GM23248 (cell line): ENCODE measurements around the gene NUBPL. TPM values are rescaled to one million over a fixed set of nuclear protein-coding genes. Genes with fewer than 3 reads are reported as not detected.
"Not testable (repeated sequence)": the region's sequence is repeated elsewhere in the genome, so short reads cannot be mapped to it uniquely, and the experiment has no call there.

Experiments
- DNase-seq: peaks from one replicate; pipeline ENCODE4 v3.0.0-alpha.2; 2015
- H2AFZ ChIP-seq: fragments of 200-600 bp; sonication (generic); 2 replicates; pipeline ENCODE4 v1.6.1; 2016; ENCODE audit warnings: antibody characterized with exemption
- H3F3A ChIP-seq: fragments of 200-600 bp; sonication (generic); 2 replicates; pipeline ENCODE4 v1.6.1; 2016; ENCODE audit warnings: mild to moderate bottlenecking, antibody characterized with exemption, mixed run types; ENCODE audit not compliant: insufficient read depth
- H3K27ac ChIP-seq: fragments of 200-600 bp; sonication (generic); 2 replicates; pipeline ENCODE4 v1.5.1; 2016; ENCODE audit warnings: mild to moderate bottlenecking
- H3K27me3 ChIP-seq: fragments of 200-600 bp; sonication (generic); replicated peaks from 2 replicates; pipeline ENCODE4 v1.6.1; 2016; ENCODE audit warnings: mild to moderate bottlenecking; ENCODE audit not compliant: insufficient read depth
- H3K36me3 ChIP-seq: fragments of 200-600 bp; sonication (generic); 2 replicates; pipeline ENCODE4 v1.6.1; 2016; ENCODE audit warnings: low read depth, mild to moderate bottlenecking
- H3K4me1 ChIP-seq: fragments of 200-600 bp; sonication (generic); 2 replicates; pipeline ENCODE4 v1.6.1; 2016; ENCODE audit warnings: mild to moderate bottlenecking; ENCODE audit not compliant: insufficient read depth
- H3K4me2 ChIP-seq: fragments of 200-600 bp; sonication (generic); one replicate; pipeline ENCODE4 v1.6.1; 2016; ENCODE audit warnings: mild to moderate bottlenecking; ENCODE audit not compliant: unreplicated experiment
- H3K4me3 ChIP-seq: fragments of 200-600 bp; sonication (generic); 2 replicates; pipeline ENCODE4 v1.5.1; 2016; ENCODE audit warnings: mild to moderate bottlenecking
- H3K79me2 ChIP-seq: fragments of 200-600 bp; sonication (generic); 2 replicates; pipeline ENCODE4 v1.6.1; 2016; ENCODE audit warnings: mild to moderate bottlenecking; ENCODE audit not compliant: insufficient read depth
- H3K9ac ChIP-seq: fragments of 200-600 bp; sonication (generic); 2 replicates; pipeline ENCODE4 v1.6.1; 2016; ENCODE audit warnings: mild to moderate bottlenecking
- H3K9me2 ChIP-seq: fragments of 200-600 bp; sonication (generic); 2 replicates; pipeline ENCODE4 v1.6.1; 2016; ENCODE audit warnings: mixed run types, mild to moderate bottlenecking, moderate library complexity; ENCODE audit not compliant: insufficient read depth
- H3K9me3 ChIP-seq: fragments of 200-600 bp; sonication (generic); one replicate; pipeline ENCODE4 v1.6.1; 2017; ENCODE audit warnings: low read depth
- H4K20me1 ChIP-seq: fragments of 200-600 bp; sonication (generic); 2 replicates; pipeline ENCODE4 v1.6.0; 2016; ENCODE audit not compliant: insufficient read depth
- EZH2 ChIP-seq: fragments of 200-600 bp; sonication (generic); IDR thresholded peaks from 2 replicates; pipeline ENCODE4 v1.6.1; 2018; ENCODE audit warnings: antibody characterized with exemption, mild to moderate bottlenecking; ENCODE audit not compliant: insufficient read depth, poor library complexity, severe bottlenecking
- EZH2phosphoT487 ChIP-seq: fragments of 200-600 bp; sonication (generic); IDR thresholded peaks from 2 replicates; pipeline ENCODE4 v1.6.1; 2018; ENCODE audit warnings: antibody characterized with exemption, moderate library complexity, mild to moderate bottlenecking, low read depth; ENCODE audit not compliant: insufficient read depth
- WGBS, 2 experiments: methylation state at CpG; one replicate each; pipeline ENCODE4 v1.1.6; 2015 to 2017; ENCODE audit warnings: low lambda C conversion rate in 2 of 2, low coverage in 1 of 2; ENCODE audit errors: missing lambda C conversion rate in 2 of 2; 5-methylcytosine and 5-hydroxymethylcytosine counted together
- in situ Hi-C: fragments of 300-500 bp; cut with MboI; formaldehyde crosslinking; loops from 2 replicates; pipeline ENCODE4 v1.15.0; 2020
- polyA plus RNA-seq: library from polyadenylated mRNA; unstranded; fragments of >200 nt; fragmentation: Nextera tagmentation; extraction: Ambion mirVana; gene quantifications from 2 replicates; pipeline ENCODE4 v1.2.1, GENCODE V29; 2016
- total RNA-seq: library from RNA; depleted of rRNA; stranded (reverse); fragments of >200 nt; shearing (Covaris generic); gene quantifications from 2 replicates; pipeline ENCODE4 v1.2.3, GENCODE V29; 2014

NUBPL gene
- total and polyA plus RNA-seq, 2 experiments from 2014 or later = 9.8 to 11.5 TPM

DNA sequence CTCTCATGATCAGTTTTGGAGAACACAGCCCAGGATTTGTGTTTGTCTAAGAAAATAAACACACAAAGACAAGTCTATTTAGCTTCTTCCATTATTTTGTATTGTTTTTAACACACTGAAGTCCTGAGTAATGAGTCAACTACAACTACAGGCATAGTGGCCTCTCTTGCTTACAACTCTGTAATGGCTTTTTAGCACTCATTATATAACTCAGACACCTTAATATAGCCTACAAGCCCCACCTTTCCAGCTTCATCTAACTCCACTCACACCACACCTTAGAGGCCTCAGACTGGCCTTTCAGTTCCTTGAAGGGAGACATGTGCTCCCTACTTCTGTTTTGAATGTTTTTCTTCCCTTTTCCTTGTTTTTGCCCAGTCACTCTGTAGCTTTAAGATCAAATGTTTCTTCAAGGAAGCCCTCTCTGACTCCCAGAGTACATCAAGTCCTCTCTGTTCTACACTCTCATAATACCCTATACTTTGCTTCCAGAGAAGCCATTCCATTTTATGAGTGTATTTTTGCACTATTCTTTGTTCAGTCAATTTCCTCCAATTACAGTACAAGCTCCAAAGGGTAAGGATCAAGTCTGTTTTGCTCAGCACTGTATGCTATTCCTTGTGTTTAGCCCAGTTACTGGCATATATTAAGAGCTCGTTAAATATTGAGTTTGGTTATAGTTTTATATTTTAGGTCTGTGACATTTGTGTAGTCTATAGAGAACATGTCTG is 282.3 kb downstream of the NUBPL start:
- H3K36me3 ChIP-seq = no peaks in the 10 kb centered on the region
- H3K27ac ChIP-seq = no peak overlapping the region
- peaks cover 9% of the 10 kb centered on the region for H3K4me1 ChIP-seq
- H3K9ac ChIP-seq = no peak overlapping the region
- H2AFZ ChIP-seq = no peak overlapping the region
- no peaks in the 10 kb centered on the region for H4K20me1 ChIP-seq
- H3K27me3 ChIP-seq = no peaks in the 10 kb centered on the region
- H3K9me2 ChIP-seq = no peaks in the 10 kb centered on the region
- H3F3A ChIP-seq = no peaks in the 10 kb centered on the region
- DNase-seq = peak; percentile 48
- WGBS, 2 experiments = 96% methylated on average over 1 of the region's 1 CpG
- H3K4me2 ChIP-seq = no peak overlapping the region
- TF ChIP-seq EZH2phosphoT487 (no peak), EZH2 (no peak)
- H3K9me3 ChIP-seq = no peaks in the 10 kb centered on the region
- in situ Hi-C loops = no loop called here
- no peak overlapping the region for H3K4me3 ChIP-seq
- H3K79me2 ChIP-seq = no peaks in the 10 kb centered on the region

DNA sequence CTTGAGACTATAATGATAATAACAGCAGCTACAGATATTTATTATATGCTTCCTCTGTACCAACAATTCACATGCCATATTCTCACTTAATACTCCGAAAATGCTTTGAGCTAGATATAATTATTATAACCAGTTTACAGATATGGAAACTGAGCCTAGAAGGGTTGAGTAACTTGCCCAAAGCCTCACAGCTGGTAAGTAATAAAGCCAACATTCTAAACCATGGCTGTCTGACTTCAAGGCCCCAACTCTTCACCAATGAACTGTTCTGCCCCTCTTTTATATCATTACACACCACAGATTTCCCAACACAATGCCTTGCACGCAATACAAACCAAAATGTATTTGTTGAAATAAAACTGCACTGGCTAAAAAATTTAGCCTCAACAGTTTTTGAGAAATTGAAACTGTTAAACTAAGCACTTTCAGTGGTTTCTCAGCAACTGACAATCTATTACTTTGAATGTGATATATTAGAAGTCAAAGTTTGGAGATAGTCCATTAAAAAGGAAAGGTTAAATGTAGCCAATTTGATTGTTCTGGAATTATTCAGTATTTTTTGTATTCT is 293.4 kb downstream of the NUBPL start:
- Histone ChIP-seq H3F3A (no peaks in the 10 kb centered on the region), H3K9ac (no peak overlapping the region), H3K36me3 (no peaks in the 10 kb centered on the region), H4K20me1 (no peaks in the 10 kb centered on the region), H3K27me3 (no peaks in the 10 kb centered on the region), H3K27ac (no peak overlapping the region), H3K9me3 (no peaks in the 10 kb centered on the region), H3K4me3 (no peak overlapping the region), H3K79me2 (no peaks in the 10 kb centered on the region), H3K4me2 (no peak overlapping the region), H3K9me2 (no peaks in the 10 kb centered on the region), H3K4me1 (no peaks in the 10 kb centered on the region), H2AFZ (no peak overlapping the region)
- no peak for TF ChIP-seq EZH2phosphoT487
- no peak for TF ChIP-seq EZH2
- 87 to 89% methylated on average over 2 of the region's 2 CpGs for WGBS, 2 experiments
- in situ Hi-C loops = no loop called here
- DNase-seq = no peak

DNA sequence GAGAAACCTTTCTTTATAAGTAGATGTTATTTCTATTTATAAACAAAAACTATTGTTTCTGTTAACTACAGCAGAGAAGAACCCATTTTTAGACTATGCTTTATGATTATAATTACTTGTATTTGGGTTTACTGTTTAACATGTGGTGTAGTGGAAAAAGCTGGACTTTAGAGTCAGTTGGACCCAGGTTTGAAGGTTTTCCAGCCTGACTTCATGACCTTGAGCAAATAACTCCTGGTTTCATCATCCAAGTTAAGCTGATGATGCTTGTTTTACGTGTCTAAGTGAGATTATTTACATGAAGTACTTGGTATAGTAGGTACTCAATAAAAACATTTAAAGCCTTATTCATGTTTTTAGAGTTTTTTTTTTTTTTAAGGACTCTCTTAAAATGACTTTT is 294.1 kb downstream of the NUBPL start:
- no peak overlapping the region for H3K4me3 ChIP-seq
- 92 to 93% methylated on average over 1 of the region's 1 CpG for WGBS, 2 experiments

DNA sequence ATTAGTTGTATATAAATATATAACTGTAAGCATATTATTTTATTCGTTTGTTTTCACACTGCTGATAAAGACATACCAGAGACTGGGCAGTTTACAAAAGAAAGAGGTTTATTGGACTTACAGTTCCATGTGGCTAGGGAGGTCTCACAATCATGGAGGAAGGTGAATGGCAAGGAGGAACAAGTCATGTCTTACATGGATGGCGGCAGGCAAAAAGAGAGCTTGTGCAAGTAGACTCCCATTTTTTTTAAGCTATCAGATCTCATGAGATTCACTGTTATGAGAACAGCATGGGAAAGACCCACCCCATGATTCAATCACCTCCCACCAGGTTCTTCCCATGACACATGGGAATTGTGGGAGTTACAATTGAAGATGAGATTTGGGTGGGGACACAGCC is 294.8 kb downstream of the NUBPL start:
- H3K9me3 ChIP-seq, DNase-seq, H2AFZ ChIP-seq, H3F3A ChIP-seq, in situ Hi-C loops, H3K36me3 ChIP-seq, H3K9me2 ChIP-seq, H3K4me1 ChIP-seq, H3K9ac ChIP-seq, H3K4me3 ChIP-seq, H4K20me1 ChIP-seq, H3K4me2 ChIP-seq, H3K79me2 ChIP-seq, H3K27me3 ChIP-seq, H3K27ac ChIP-seq: not testable (repeated sequence)
- 74 to 82% methylated on average over 2 of the region's 2 CpGs for WGBS, 2 experiments

More for the DNA sequence above, 294.1 kb downstream of the NUBPL start:
- no peaks in the 10 kb centered on the region for H3K27me3 ChIP-seq
- H3K4me2 ChIP-seq = no peak overlapping the region
- no peak overlapping the region for H3K27ac ChIP-seq
- no peak overlapping the region for H2AFZ ChIP-seq
- DNase-seq = no peak
- H3K4me1 ChIP-seq = no peaks in the 10 kb centered on the region
- H3K9me3 ChIP-seq = no peaks in the 10 kb centered on the region
- H3K79me2 ChIP-seq = no peaks in the 10 kb centered on the region
- H4K20me1 ChIP-seq = no peaks in the 10 kb centered on the region
- H3K9me2 ChIP-seq = no peaks in the 10 kb centered on the region
- no peaks in the 10 kb centered on the region for H3K36me3 ChIP-seq
- H3F3A ChIP-seq = no peaks in the 10 kb centered on the region
- in situ Hi-C loops = no loop called here
- TF ChIP-seq EZH2phosphoT487 = no peak
- TF ChIP-seq EZH2 = no peak
- no peak overlapping the region for H3K9ac ChIP-seq
